Activated CD4-positive, alpha-beta T cell treated with anti-CD3 and anti-CD28 coated beads for 36 hours (primary cell): Measurements from ENCODE around the gene ANOS1. TPM values are rescaled to one million over a fixed set of nuclear protein-coding genes. Genes with fewer than 3 reads are reported as not detected.
"Not testable (repeated sequence)": the region's sequence is repeated elsewhere in the genome, so short reads cannot be mapped to it uniquely, and the experiment has no call there.

Experiments used
- ATAC-seq: fragments of 200-7000 bp; cut with Tn5 transposase; one replicate; pipeline ENCODE4 v1.10.0; 2021; ENCODE audit warnings: mild to moderate bottlenecking, moderate library complexity
- CTCF ChIA-PET: fragments of 350-600 bp; sonication (Branson Sonifier 250); formaldehyde crosslinking; loops from one replicate; lab custom pipeline; 2021; ENCODE audit warnings: antibody characterized with exemption; lab: Charles Lee
- POLR2A ChIA-PET: fragments of 350-600 bp; sonication (Branson Sonifier 250); formaldehyde crosslinking; loops from one replicate; lab custom pipeline; 2021; ENCODE audit warnings: antibody characterized with exemption, inconsistent platforms; lab: Charles Lee
- DNase-seq: peaks from one replicate; pipeline ENCODE4 v3.0.0-alpha.2; 2020
- H3K27ac Mint-ChIP-seq: one replicate; pipeline ENCODE4 v1.8.0; 2021; ENCODE audit warnings: mixed read lengths
- H3K27me3 Mint-ChIP-seq: one replicate; pipeline ENCODE4 v1.8.0; 2021; ENCODE audit warnings: mixed read lengths
- H3K36me3 Mint-ChIP-seq: one replicate; pipeline ENCODE4 v1.8.0; 2021; ENCODE audit warnings: low read depth, mixed read lengths
- H3K4me1 Mint-ChIP-seq: one replicate; pipeline ENCODE4 v1.8.0; 2021; ENCODE audit warnings: mixed read lengths
- H3K4me3 Mint-ChIP-seq: one replicate; pipeline ENCODE4 v1.8.0; 2021; ENCODE audit warnings: mild to moderate bottlenecking, moderate library complexity, mixed read lengths
- H3K9me3 Mint-ChIP-seq: one replicate; pipeline ENCODE4 v1.8.0; 2021; ENCODE audit warnings: low read depth, mixed read lengths
- intact Hi-C, 2 experiments: fragments of 100-400 bp; cut with DNase I in 1 of 2; cut with micrococcal nuclease in 1 of 2; formaldehyde crosslinking; loops; one replicate each; pipeline versions ENCODE4 v1.14.2 to v1.15.1; 2022 to 2024; cut with DNase I, micrococcal nuclease
- total RNA-seq, 2 experiments: library from RNA; stranded (reverse); gene quantifications; one replicate each; pipeline ENCODE4 v1.2.3, GENCODE V29; 2021

The ANOS1 gene
- total RNA-seq: not detected

DNA sequence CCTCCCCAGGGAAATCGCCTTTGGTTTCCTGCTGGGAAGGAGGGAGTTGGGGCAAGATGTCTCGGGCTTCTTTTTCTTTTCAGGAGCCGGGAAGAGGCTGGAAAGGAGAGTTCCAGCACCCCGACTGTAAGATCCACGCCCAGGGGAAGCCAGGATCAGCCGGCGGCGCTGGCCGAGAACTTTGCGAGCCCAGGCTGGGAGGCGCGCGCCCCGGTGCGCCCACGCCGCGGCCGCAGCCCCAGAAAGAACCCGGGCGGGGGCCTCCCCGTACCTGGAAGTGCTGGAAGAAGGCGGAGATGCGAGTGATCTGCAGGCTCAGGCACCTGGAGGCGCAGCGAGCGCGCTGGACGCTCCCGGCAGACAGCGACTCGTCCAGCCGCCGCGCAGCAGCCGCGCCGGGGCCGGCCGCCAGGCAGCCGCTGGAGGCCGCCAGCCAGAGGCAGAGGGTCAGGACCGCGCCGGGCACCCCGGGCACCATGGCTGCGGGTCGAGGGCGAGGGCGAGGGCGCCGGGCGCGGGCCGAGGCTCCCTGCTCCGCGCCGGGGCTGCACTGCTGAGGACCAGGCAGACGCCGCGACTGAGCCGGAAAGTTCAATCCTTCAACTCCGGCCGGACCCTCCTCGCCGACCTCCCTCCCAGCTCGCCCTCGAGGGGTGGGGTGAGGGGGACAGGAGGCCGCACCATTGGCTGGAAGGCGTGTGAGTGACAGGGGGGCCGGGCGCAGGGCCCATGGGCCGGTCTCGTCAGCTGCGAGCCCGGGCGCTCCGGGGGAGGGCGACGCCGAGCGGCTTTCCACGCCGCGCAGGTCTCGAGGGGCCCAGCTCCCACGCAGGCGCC, at the start of gene ANOS1:
TSS of gene ANOS1 (minus strand) at position 579 of the 837 bp plus-strand sequence. CDS start at position 478, 101 bp downstream.
- Mint-ChIP-seq H3K4me1 (no peaks in the 10 kb centered on the region), H3K27me3 (peaks cover 24% of the 10 kb centered on the region), H3K4me3 (no peak within 1 kb of the TSS), H3K27ac (no peak within 1 kb of the TSS), H3K9me3 (no peaks in the 10 kb centered on the region), H3K36me3 (no peaks in the 10 kb centered on the region)
- ChIA-PET CTCF (no interaction called here), POLR2A (no interaction called here)
- intact Hi-C loops: no loop called here
- DNase-seq: peak; percentile 6
- ATAC-seq: no peak

DNA sequence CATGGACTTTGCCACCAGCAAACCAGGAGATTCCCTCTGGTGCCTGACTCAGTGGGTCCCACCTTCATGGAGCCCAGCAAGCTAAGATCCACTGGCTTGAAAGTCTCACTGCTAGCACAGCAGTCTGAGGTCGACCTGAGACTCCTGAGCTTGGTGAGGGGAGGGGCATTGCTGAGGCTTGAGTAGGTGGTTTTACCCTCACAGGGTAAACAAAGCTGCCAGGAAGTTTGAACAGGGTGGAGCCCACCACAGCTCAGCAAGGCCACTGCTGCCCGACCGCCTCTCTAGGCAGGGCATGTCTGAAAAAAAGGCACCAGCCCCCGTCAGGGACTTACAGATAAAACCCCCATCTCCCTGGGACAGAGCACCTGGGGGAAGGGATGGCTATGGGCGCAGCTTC, 41.2 kb upstream of the ANOS1 start:
- no peak overlapping the region for H3K27ac Mint-ChIP-seq
- ChIA-PET CTCF (no interaction called here), POLR2A (no interaction called here)
- no peak overlapping the region for H3K4me3 Mint-ChIP-seq
- no peaks in the 10 kb centered on the region for H3K9me3 Mint-ChIP-seq
- ATAC-seq: no peak
- no peak for DNase-seq
- no peaks in the 10 kb centered on the region for H3K4me1 Mint-ChIP-seq
- H3K27me3 Mint-ChIP-seq: peaks cover 7% of the 10 kb centered on the region
- no peaks in the 10 kb centered on the region for H3K36me3 Mint-ChIP-seq
- intact Hi-C loops: no loop called here

- POLR2A ChIA-PET: no interaction called here
- H3K4me1 Mint-ChIP-seq: no peaks in the 10 kb centered on the region
- CTCF ChIA-PET: interaction anchor here (0.7 kb wide), 1 partner anchor 1228 kb away, joined by 3 read pairs; no protein-coding TSS in a partner anchor
- no peak for ATAC-seq
- no peak for DNase-seq
- no peak overlapping the region for H3K27ac Mint-ChIP-seq
- intact Hi-C loops: no loop called here
- H3K9me3 Mint-ChIP-seq: no peaks in the 10 kb centered on the region
- no peaks in the 10 kb centered on the region for H3K36me3 Mint-ChIP-seq
- no peak overlapping the region for H3K4me3 Mint-ChIP-seq
- peaks cover 13% of the 10 kb centered on the region for H3K27me3 Mint-ChIP-seq
These were observed 28.1 kb upstream of the ANOS1 start for GRCh38 chrX:8760021-8760420.

GRCh38 chrX:8758706-8759105, 26.8 kb upstream of the ANOS1 start:
- H3K4me1 Mint-ChIP-seq, H3K9me3 Mint-ChIP-seq, H3K36me3 Mint-ChIP-seq, H3K27me3 Mint-ChIP-seq, POLR2A ChIA-PET, ATAC-seq, H3K4me3 Mint-ChIP-seq, H3K27ac Mint-ChIP-seq, intact Hi-C loops, DNase-seq: not testable (repeated sequence)
- CTCF ChIA-PET: interaction anchor here (0.8 kb wide), 1 partner anchor 112 kb away, joined by 5 read pairs; no protein-coding TSS in a partner anchor

DNA sequence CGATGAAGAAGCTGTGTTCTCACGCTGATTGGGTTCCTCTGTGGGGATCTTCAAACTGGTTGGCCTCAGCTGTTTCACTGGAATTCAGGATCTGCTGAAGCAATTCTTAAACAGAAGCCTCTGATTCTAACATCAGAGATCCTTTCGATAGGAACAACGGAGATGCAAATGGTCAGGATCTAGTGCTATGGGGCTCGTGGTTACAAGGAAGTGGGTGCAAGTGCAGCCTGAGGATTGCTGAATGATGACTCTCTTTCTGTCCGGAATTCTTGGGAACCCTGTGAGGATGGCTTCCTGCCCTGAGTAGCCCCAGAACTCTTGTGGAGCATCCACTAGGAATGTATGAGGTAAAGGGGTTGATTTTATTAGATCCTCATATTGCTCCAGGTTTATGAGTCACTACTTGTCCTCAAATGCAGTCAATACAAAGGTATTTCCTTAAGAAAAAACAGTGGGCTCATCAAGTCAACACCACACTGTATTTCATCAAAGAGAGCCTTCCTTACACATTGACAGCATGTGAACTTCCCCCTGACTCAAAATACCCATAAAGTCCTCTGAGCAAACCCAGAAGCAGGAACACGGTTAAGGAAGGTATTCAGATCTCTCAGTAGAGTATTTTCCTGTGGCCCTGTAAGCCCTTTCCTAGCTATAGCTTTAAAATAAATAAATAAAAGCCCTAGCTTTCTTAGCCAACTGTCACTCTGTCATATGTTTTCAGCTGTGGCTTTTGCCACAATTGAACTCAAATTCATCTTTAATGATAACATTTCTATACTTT, 25.9 kb upstream of the ANOS1 start:
- intact Hi-C loops, H3K4me3 Mint-ChIP-seq, H3K27me3 Mint-ChIP-seq, H3K27ac Mint-ChIP-seq, DNase-seq, POLR2A ChIA-PET, H3K36me3 Mint-ChIP-seq, H3K9me3 Mint-ChIP-seq, ATAC-seq, H3K4me1 Mint-ChIP-seq: not testable (repeated sequence)
- CTCF ChIA-PET: interaction anchor here (0.5 to 0.8 kb wide), 3 partner anchors 14 to 113 kb away, joined by 3 to 5 read pairs (median 3); no protein-coding TSS in a partner anchor

DNA sequence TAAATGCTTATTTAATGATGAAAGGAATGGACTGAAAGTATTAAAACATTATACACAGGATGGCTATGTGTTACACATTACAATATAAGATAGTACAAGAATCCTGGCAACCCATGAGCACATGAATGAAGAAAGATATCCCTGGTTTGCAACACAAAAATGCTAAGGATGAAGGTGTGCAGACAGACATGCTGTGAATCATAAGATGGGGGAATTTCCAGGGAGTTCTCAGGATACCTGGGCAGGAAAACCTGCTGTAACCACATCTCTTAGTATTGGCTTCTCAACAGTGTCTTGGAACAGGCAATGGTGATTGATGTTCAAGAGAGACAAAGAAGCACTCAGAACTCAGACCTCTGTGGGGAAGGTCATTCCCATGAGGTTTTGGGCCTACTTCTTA, 23.9 kb upstream of the ANOS1 start:
- ChIA-PET POLR2A (no interaction called here), CTCF (no interaction called here)
- Mint-ChIP-seq H3K9me3 (no peaks in the 10 kb centered on the region), H3K4me3 (no peak overlapping the region), H3K27me3 (no peaks in the 10 kb centered on the region), H3K4me1 (no peaks in the 10 kb centered on the region), H3K36me3 (no peaks in the 10 kb centered on the region), H3K27ac (no peak overlapping the region)
- no peak for ATAC-seq
- intact Hi-C loops: no loop called here
- no peak for DNase-seq

DNA sequence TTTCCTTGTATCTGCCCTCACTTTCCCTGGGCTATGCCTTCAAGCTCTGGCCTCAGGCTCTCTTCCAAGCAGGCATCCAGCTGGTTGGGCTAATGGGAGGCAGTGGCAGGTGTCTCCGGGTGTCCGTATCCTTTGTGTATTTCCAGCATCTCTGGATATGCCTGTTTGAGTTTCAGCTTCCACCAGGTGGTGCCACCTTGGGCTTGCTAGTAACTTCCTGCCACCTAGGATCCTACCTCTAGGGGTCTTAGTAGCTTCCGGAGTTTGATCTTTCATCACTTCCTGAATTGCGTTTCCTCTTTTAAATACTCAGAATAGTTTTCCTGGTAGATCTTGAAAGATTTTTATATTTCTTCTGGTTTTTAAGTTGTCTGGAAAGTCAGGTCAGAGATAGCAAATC, 23.2 kb upstream of the ANOS1 start:
- CTCF ChIA-PET: no interaction called here
- H3K27ac Mint-ChIP-seq: no peak overlapping the region

DNA sequence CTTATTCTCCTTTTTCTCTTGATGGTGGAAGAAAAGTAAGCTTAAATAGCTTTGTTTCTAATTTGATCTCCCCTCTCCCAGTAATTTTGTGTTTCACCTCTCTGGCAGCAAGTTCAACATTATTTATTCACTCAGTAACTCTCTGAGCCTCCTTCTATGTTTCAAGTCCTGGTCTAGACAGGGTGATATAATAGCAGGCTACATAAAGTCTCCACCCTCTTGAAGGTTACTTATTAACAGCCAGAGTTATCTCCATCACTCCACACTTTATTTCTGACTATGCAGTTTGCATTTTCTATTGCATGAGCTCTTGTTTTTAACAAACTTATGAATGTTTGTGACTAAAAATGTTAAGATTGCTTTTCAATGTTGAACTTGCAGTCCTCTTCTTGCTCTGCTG, 17.8 kb upstream of the ANOS1 start:
- Mint-ChIP-seq H3K27ac (no peak overlapping the region), H3K4me1 (no peaks in the 10 kb centered on the region), H3K27me3 (peaks cover 4% of the 10 kb centered on the region), H3K9me3 (no peaks in the 10 kb centered on the region), H3K36me3 (no peaks in the 10 kb centered on the region), H3K4me3 (no peak overlapping the region)
- ChIA-PET POLR2A (no interaction called here), CTCF (interaction anchor here (1.1 kb wide), 1 partner anchor 11 kb away, joined by 4 read pairs; no protein-coding TSS in a partner anchor)
- no peak for ATAC-seq
- intact Hi-C loops: loop anchor here (2.0 kb wide), 2 partner anchors 67 to 959 kb away; no protein-coding TSS in a partner anchor
- DNase-seq: no peak

More for the DNA sequence above, 23.2 kb upstream of the ANOS1 start:
- ATAC-seq (no peak), DNase-seq (no peak)
- intact Hi-C loops: no loop called here
- Mint-ChIP-seq H3K4me1 (no peaks in the 10 kb centered on the region), H3K36me3 (no peaks in the 10 kb centered on the region), H3K4me3 (no peak overlapping the region), H3K9me3 (no peaks in the 10 kb centered on the region), H3K27me3 (no peaks in the 10 kb centered on the region)
- POLR2A ChIA-PET: no interaction called here

DNA sequence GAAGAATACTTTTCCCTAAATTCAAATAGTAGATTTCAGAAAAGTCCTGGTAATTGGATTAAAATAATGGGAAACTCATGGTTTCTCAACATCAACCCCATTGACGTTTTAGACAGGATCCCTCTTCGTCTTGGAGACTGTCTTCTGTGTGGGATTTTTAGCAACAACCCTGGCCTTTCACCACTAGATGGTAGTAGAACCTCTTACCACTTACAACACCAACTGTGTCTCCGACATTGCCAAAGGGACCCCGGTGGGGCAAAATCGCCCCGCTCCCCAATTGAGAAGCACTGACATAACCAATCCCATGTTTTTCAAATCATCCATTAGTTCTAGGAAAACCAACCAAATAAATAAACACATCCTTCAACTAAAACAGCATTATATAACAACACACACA, 16.9 kb upstream of the ANOS1 start:
- Mint-ChIP-seq H3K9me3 (no peaks in the 10 kb centered on the region), H3K36me3 (no peaks in the 10 kb centered on the region), H3K4me1 (no peaks in the 10 kb centered on the region), H3K27me3 (peaks cover 4% of the 10 kb centered on the region), H3K27ac (no peak overlapping the region), H3K4me3 (no peak overlapping the region)
- intact Hi-C loops: loop anchor here (2.0 kb wide), 2 partner anchors 68 to 960 kb away; no protein-coding TSS in a partner anchor
- CTCF ChIA-PET: no interaction called here
- DNase-seq (no peak), ATAC-seq (no peak)
- POLR2A ChIA-PET: no interaction called here

GRCh38 chrX:8743126-8743732, 11.3 kb upstream of the ANOS1 start:
- Mint-ChIP-seq H3K27me3 (peaks cover 3% of the 10 kb centered on the region), H3K9me3 (no peaks in the 10 kb centered on the region), H3K4me3 (no peak overlapping the region), H3K4me1 (no peaks in the 10 kb centered on the region), H3K27ac (no peak overlapping the region), H3K36me3 (no peaks in the 10 kb centered on the region)
- ATAC-seq (no peak), DNase-seq (peak; percentile 69)
- ChIA-PET CTCF (interaction anchor here (0.6 to 0.7 kb wide), 3 partner anchors 9 to 564 kb away, joined by 3 to 4 read pairs (median 3); no protein-coding TSS in a partner anchor), POLR2A (no interaction called here)
- intact Hi-C loops: loop anchor here (2.0 kb wide), 1 partner anchor 72 kb away; no protein-coding TSS in a partner anchor

DNA sequence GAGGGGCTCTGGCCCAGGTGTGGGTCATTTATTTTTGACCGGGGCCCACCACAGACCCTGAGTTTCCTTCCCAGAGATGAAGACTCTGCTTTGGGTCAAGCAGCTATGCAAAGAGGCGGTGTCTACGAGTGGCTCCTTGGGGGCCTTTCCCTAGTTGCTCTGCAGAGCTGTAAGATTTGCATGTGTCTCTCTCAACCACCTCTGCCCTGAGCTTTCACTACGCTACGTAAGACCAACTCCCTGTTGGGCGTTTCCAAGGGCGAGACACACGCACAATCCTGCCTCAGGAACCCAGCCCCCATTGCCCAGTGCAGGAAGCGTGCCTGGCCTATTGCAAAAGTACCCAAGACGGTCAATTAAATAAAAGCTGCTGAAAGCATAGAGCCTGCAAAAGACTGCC, 10.0 kb upstream of the ANOS1 start:
- no peak overlapping the region for H3K4me3 Mint-ChIP-seq
- peaks cover 3% of the 10 kb centered on the region for H3K27me3 Mint-ChIP-seq
- ATAC-seq (no peak), DNase-seq (no peak)
- CTCF ChIA-PET: interaction anchor here (0.6 to 1.0 kb wide), 3 partner anchors 8 to 86 kb away, joined by 3 to 4 read pairs (median 4); no protein-coding TSS in a partner anchor
- intact Hi-C loops: loop anchor here (2.0 kb wide), 1 partner anchor 73 kb away; no protein-coding TSS in a partner anchor
- POLR2A ChIA-PET: no interaction called here
- H3K4me1 Mint-ChIP-seq: no peaks in the 10 kb centered on the region
- no peaks in the 10 kb centered on the region for H3K9me3 Mint-ChIP-seq
- H3K27ac Mint-ChIP-seq: no peak overlapping the region
- no peaks in the 10 kb centered on the region for H3K36me3 Mint-ChIP-seq
